ENCODE measurements around the gene LRPAP1. TPM values are rescaled to one million over a fixed set of nuclear protein-coding genes. Genes with fewer than 3 reads are reported as not detected.

The LRPAP1 gene
- total RNA-seq, 1 experiment from 2014 or later, result 90.8 TPM

DNA sequence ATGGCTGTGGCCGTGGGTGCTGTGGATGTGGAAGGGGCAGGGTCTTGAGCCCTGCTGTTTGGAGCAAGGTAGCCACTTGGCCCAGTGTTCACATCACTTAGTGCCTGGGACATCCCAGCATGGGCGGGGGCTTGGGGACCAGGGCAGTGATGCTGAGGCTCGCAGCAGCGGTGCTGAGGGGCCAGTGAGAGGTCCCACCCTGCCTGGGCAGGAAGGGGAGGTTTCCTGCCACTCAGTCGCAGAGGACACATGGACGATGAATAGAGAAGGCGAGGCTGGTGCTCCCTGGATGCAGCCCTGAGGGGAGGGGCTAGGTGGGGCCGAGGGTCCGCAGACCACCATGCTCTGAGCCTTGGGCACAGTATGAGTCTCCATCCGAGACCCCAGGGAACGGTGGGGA, 43.4 kb downstream of the LRPAP1 start (continued):
- TF ChIP-seq, protein P1, sequence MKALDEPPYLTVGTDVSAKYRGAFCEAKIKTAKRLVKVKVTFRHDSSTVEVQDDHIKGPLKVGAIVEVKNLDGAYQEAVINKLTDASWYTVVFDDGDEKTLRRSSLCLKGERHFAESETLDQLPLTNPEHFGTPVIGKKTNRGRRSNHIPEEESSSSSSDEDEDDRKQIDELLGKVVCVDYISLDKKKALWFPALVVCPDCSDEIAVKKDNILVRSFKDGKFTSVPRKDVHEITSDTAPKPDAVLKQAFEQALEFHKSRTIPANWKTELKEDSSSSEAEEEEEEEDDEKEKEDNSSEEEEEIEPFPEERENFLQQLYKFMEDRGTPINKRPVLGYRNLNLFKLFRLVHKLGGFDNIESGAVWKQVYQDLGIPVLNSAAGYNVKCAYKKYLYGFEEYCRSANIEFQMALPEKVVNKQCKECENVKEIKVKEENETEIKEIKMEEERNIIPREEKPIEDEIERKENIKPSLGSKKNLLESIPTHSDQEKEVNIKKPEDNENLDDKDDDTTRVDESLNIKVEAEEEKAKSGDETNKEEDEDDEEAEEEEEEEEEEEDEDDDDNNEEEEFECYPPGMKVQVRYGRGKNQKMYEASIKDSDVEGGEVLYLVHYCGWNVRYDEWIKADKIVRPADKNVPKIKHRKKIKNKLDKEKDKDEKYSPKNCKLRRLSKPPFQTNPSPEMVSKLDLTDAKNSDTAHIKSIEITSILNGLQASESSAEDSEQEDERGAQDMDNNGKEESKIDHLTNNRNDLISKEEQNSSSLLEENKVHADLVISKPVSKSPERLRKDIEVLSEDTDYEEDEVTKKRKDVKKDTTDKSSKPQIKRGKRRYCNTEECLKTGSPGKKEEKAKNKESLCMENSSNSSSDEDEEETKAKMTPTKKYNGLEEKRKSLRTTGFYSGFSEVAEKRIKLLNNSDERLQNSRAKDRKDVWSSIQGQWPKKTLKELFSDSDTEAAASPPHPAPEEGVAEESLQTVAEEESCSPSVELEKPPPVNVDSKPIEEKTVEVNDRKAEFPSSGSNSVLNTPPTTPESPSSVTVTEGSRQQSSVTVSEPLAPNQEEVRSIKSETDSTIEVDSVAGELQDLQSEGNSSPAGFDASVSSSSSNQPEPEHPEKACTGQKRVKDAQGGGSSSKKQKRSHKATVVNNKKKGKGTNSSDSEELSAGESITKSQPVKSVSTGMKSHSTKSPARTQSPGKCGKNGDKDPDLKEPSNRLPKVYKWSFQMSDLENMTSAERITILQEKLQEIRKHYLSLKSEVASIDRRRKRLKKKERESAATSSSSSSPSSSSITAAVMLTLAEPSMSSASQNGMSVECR (CRISPR knock-in tag; IDR thresholded peaks at IDR 0.05; ENCODE audit: borderline replicate concordance), result no peak
- TF ChIP-seq JUN (CRISPR knock-in tag; IDR thresholded peaks at IDR 0.05) (no peak), NR2C2 (CRISPR knock-in tag; IDR thresholded peaks at IDR 0.05) (no peak), CBFB (CRISPR knock-in tag; IDR thresholded peaks at IDR 0.05; ENCODE audit: low read depth) (no peak), ZNF138 (CRISPR knock-in tag; conservative IDR thresholded peaks at IDR 0.05) (no peak), FOXP1 (CRISPR knock-in tag; IDR thresholded peaks at IDR 0.05; ENCODE audit: borderline replicate concordance) (no peak)
- TF ChIP-seq, protein P2, sequence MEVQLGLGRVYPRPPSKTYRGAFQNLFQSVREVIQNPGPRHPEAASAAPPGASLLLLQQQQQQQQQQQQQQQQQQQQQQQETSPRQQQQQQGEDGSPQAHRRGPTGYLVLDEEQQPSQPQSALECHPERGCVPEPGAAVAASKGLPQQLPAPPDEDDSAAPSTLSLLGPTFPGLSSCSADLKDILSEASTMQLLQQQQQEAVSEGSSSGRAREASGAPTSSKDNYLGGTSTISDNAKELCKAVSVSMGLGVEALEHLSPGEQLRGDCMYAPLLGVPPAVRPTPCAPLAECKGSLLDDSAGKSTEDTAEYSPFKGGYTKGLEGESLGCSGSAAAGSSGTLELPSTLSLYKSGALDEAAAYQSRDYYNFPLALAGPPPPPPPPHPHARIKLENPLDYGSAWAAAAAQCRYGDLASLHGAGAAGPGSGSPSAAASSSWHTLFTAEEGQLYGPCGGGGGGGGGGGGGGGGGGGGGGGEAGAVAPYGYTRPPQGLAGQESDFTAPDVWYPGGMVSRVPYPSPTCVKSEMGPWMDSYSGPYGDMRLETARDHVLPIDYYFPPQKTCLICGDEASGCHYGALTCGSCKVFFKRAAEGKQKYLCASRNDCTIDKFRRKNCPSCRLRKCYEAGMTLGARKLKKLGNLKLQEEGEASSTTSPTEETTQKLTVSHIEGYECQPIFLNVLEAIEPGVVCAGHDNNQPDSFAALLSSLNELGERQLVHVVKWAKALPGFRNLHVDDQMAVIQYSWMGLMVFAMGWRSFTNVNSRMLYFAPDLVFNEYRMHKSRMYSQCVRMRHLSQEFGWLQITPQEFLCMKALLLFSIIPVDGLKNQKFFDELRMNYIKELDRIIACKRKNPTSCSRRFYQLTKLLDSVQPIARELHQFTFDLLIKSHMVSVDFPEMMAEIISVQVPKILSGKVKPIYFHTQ (CRISPR knock-in tag; IDR thresholded peaks at IDR 0.05), result no peak
- TF ChIP-seq, protein P3, sequence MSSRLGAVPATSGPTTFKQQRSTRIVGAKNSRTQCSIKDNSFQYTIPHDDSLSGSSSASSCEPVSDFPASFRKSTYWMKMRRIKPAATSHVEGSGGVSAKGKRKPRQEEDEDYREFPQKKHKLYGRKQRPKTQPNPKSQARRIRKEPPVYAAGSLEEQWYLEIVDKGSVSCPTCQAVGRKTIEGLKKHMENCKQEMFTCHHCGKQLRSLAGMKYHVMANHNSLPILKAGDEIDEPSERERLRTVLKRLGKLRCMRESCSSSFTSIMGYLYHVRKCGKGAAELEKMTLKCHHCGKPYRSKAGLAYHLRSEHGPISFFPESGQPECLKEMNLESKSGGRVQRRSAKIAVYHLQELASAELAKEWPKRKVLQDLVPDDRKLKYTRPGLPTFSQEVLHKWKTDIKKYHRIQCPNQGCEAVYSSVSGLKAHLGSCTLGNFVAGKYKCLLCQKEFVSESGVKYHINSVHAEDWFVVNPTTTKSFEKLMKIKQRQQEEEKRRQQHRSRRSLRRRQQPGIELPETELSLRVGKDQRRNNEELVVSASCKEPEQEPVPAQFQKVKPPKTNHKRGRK (CRISPR knock-in tag; IDR thresholded peaks at IDR 0.05; ENCODE audit: borderline replicate concordance), result no peak

DNA sequence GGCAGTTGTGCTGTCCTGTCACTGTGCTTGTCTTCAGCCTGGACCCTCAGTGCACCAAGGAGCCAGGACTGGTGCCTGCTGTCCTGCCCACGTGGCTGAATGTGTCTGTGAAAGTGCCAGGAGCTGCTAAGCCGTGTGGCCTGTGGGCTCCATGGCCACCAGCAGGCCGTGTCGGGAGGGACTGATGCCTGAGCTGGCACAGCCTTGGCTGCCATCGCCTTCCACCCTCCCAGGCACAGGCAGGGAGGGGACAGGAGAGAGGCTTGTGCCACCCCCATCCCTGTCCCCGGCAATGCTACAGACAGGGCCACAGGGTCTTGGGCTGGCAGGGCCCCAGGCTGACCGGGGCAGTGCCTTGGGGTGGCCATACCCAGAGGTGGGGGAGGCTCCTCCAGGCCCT, 44.4 kb downstream of the LRPAP1 start:
- H3K27ac Mint-ChIP-seq, result no peak overlapping the region
- TF ChIP-seq, protein P4, sequence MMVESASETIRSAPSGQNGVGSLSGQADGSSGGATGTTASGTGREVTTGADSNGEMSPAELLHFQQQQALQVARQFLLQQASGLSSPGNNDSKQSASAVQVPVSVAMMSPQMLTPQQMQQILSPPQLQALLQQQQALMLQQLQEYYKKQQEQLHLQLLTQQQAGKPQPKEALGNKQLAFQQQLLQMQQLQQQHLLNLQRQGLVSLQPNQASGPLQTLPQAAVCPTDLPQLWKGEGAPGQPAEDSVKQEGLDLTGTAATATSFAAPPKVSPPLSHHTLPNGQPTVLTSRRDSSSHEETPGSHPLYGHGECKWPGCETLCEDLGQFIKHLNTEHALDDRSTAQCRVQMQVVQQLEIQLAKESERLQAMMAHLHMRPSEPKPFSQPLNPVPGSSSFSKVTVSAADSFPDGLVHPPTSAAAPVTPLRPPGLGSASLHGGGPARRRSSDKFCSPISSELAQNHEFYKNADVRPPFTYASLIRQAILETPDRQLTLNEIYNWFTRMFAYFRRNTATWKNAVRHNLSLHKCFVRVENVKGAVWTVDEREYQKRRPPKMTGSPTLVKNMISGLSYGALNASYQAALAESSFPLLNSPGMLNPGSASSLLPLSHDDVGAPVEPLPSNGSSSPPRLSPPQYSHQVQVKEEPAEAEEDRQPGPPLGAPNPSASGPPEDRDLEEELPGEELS (CRISPR knock-in tag; IDR thresholded peaks at IDR 0.05), result no peak
- TF ChIP-seq, protein P5, sequence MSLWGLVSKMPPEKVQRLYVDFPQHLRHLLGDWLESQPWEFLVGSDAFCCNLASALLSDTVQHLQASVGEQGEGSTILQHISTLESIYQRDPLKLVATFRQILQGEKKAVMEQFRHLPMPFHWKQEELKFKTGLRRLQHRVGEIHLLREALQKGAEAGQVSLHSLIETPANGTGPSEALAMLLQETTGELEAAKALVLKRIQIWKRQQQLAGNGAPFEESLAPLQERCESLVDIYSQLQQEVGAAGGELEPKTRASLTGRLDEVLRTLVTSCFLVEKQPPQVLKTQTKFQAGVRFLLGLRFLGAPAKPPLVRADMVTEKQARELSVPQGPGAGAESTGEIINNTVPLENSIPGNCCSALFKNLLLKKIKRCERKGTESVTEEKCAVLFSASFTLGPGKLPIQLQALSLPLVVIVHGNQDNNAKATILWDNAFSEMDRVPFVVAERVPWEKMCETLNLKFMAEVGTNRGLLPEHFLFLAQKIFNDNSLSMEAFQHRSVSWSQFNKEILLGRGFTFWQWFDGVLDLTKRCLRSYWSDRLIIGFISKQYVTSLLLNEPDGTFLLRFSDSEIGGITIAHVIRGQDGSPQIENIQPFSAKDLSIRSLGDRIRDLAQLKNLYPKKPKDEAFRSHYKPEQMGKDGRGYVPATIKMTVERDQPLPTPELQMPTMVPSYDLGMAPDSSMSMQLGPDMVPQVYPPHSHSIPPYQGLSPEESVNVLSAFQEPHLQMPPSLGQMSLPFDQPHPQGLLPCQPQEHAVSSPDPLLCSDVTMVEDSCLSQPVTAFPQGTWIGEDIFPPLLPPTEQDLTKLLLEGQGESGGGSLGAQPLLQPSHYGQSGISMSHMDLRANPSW (CRISPR knock-in tag; conservative IDR thresholded peaks at IDR 0.05; ENCODE audit: low read depth), result no peak
- no peak for TF ChIP-seq ZNF423 (CRISPR knock-in tag; IDR thresholded peaks at IDR 0.05)
- TF ChIP-seq, protein P6, sequence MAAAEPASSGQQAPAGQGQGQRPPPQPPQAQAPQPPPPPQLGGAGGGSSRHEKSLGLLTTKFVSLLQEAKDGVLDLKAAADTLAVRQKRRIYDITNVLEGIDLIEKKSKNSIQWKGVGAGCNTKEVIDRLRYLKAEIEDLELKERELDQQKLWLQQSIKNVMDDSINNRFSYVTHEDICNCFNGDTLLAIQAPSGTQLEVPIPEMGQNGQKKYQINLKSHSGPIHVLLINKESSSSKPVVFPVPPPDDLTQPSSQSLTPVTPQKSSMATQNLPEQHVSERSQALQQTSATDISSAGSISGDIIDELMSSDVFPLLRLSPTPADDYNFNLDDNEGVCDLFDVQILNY (CRISPR knock-in tag; IDR thresholded peaks at IDR 0.05), result no peak
- no peak for TF ChIP-seq OVOL2 (CRISPR knock-in tag; IDR thresholded peaks at IDR 0.05; ENCODE audit: borderline replicate concordance)
- TF ChIP-seq, protein P7, sequence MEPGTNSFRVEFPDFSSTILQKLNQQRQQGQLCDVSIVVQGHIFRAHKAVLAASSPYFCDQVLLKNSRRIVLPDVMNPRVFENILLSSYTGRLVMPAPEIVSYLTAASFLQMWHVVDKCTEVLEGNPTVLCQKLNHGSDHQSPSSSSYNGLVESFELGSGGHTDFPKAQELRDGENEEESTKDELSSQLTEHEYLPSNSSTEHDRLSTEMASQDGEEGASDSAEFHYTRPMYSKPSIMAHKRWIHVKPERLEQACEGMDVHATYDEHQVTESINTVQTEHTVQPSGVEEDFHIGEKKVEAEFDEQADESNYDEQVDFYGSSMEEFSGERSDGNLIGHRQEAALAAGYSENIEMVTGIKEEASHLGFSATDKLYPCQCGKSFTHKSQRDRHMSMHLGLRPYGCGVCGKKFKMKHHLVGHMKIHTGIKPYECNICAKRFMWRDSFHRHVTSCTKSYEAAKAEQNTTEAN (CRISPR knock-in tag; IDR thresholded peaks at IDR 0.05), result no peak
- no peak for TF ChIP-seq CBFB (CRISPR knock-in tag; IDR thresholded peaks at IDR 0.05; ENCODE audit: low read depth)
- TF ChIP-seq, protein P8, sequence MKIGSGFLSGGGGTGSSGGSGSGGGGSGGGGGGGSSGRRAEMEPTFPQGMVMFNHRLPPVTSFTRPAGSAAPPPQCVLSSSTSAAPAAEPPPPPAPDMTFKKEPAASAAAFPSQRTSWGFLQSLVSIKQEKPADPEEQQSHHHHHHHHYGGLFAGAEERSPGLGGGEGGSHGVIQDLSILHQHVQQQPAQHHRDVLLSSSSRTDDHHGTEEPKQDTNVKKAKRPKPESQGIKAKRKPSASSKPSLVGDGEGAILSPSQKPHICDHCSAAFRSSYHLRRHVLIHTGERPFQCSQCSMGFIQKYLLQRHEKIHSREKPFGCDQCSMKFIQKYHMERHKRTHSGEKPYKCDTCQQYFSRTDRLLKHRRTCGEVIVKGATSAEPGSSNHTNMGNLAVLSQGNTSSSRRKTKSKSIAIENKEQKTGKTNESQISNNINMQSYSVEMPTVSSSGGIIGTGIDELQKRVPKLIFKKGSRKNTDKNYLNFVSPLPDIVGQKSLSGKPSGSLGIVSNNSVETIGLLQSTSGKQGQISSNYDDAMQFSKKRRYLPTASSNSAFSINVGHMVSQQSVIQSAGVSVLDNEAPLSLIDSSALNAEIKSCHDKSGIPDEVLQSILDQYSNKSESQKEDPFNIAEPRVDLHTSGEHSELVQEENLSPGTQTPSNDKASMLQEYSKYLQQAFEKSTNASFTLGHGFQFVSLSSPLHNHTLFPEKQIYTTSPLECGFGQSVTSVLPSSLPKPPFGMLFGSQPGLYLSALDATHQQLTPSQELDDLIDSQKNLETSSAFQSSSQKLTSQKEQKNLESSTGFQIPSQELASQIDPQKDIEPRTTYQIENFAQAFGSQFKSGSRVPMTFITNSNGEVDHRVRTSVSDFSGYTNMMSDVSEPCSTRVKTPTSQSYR (CRISPR knock-in tag; IDR thresholded peaks at IDR 0.05), result no peak
- TF ChIP-seq CREB1 (CRISPR knock-in tag; IDR thresholded peaks at IDR 0.05), result no peak
- no peak for TF ChIP-seq ZNF232 (CRISPR knock-in tag; IDR thresholded peaks at IDR 0.05)
- no peak for TF ChIP-seq NR2C2 (CRISPR knock-in tag; IDR thresholded peaks at IDR 0.05)

More for the DNA sequence above, 44.4 kb downstream of the LRPAP1 start:
- Mint-ChIP-seq H3K9me3 (no peaks in the 10 kb centered on the region), H3K27me3 (ENCODE audit: low read depth) (peaks cover 88% of the 10 kb centered on the region), H3K4me3 (no peak overlapping the region), H3K36me3 (no peaks in the 10 kb centered on the region), H3K4me1 (peaks cover 7% of the 10 kb centered on the region)
- ChIA-PET POLR2A (no interaction called here), CTCF (interaction anchor here (1.2 kb wide), 2 partner anchors 8 to 27 kb away, joined by 3 read pairs; no protein-coding TSS in a partner anchor)
- DNase-seq (ENCODE audit: low spot score) (no peak), ATAC-seq (no peak)
